GM19328 (cell line): ENCODE results near the gene GALNT6.

Experiments used
- ATAC-seq: cut with Tn5 transposase; IDR thresholded peaks from one replicate; pipeline ENCODE4 v1.9.1; 2021; ENCODE audit warnings: mild to moderate bottlenecking, moderate library complexity; ENCODE audit not compliant: unreplicated experiment

The GALNT6 gene, protein sequence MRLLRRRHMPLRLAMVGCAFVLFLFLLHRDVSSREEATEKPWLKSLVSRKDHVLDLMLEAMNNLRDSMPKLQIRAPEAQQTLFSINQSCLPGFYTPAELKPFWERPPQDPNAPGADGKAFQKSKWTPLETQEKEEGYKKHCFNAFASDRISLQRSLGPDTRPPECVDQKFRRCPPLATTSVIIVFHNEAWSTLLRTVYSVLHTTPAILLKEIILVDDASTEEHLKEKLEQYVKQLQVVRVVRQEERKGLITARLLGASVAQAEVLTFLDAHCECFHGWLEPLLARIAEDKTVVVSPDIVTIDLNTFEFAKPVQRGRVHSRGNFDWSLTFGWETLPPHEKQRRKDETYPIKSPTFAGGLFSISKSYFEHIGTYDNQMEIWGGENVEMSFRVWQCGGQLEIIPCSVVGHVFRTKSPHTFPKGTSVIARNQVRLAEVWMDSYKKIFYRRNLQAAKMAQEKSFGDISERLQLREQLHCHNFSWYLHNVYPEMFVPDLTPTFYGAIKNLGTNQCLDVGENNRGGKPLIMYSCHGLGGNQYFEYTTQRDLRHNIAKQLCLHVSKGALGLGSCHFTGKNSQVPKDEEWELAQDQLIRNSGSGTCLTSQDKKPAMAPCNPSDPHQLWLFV

DNA sequence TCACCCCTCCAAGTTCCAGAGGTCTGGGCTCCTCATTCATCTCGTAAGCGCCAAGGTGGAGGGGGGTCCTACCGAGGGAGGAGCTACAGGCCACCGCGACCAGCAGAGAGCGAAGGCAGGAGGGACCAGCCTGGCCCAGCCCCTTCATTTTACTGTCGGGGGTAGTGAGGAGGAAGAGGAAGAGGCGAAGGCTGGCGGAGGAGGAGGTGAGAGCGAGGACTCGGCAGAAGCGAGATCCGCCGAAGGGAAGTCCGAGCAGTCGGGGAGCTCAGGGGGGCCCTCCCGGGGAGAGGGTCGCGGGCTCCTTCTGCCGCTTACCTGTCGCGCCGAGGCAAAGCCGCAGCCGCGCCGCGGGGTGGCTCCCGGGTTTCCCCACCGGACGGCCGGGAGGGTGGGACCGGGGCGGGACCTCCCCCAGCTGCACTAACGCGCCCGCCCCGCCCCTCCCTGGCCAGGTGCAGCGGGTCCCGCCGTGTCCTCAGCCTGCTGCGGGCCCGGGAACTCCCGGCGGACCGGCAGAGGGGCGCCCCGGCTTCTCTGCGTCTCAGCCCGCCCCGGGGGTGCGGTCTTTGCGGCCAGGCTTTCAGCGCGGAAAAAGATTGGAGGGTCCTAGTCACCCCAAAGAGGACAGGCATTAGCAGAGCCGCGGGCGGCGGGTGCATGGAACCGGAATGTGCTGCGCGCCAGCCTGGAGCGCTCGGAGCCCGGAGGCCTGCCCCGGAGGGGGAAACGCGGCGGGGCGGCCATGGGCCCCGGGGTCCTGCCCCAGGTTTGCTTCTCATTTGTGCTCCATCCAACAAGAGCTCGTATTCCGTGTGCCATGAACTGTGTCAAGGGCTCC lies at the start of gene GALNT6:
Gene GALNT6 (minus strand): TSS at position 124 of the 841 bp plus-strand sequence. CDS start 11,625 bp downstream, outside the sequence.
- ATAC-seq = peak; percentile 62

DNA sequence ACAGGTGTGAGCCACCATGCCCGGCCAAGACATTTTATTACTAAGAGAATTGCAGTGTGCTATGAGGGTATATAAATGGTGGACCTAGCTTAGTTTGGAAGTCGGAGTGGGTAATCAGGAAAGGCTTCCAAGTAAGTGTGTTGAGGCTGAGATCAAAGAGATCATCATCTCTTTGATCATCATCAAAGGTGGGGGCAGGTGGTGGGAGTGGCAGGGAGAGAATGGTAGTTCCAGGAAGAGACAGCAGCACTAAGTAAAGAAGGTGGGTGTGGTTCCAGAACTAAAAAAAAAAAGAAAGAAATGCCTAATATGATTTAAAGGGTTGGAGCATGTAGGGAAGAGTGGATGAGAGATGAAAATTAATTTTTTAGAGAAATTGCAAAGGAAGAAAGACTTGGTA lies 48.1 kb upstream of the GALNT6 start:
- ATAC-seq = no peak

DNA sequence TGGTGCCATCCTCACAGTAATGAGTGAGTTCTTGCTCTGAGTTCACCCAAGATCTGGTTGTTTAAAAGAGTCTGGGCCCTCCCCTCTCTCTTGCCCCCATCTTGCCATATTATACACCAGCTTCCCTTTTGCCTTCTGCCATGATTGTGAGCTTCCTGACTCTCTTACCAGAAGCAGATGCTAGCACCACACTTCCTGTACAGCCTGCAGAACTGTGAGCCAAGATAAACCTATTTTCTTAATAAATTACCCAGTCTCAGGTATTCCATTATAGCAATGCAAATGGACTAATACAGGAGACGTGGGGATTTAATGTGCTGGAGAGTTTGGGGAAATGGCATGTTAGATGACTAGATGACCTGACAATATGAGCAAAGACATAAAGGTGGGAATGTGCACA lies 46.2 kb upstream of the GALNT6 start:
- no peak for ATAC-seq

DNA sequence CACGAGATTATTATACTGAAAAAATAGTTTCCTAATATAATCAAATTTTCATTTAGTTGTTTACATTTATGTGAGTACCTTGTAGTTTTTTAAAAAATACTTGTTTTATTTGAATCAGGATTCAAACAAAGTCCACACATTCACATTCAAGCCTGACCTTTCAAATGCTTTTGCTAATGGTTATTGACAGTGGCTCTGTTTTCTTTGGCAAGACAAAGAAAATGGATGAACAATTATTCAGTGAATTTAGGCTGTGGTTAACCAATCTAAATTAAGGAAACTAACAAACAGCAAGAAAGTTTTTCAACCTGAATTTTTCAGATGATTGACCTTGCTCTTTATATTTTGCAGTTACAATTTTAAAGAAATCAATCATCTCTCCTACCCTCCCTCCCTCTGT lies 43.1 kb upstream of the GALNT6 start:
- no peak for ATAC-seq

DNA sequence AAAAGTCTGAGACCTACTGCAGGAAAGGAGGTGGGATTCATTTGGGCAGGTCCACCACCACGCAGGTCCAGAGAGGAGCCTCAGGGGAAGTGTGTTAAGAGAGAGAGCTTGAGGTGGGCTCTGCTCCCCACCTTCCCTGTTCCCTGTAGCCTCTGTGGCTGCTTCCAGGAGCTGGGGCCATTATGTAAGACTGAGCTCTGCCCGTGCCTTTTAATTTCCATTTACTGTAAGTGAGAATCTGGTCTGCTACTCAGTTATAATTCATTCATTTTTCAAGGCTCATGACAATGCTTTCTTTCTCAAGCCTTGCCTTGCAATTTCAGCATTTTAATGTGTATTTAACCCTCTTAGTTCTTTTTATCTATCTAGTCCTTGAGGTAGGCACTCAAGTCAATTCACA lies 41.7 kb upstream of the GALNT6 start:
- ATAC-seq = no peak

DNA sequence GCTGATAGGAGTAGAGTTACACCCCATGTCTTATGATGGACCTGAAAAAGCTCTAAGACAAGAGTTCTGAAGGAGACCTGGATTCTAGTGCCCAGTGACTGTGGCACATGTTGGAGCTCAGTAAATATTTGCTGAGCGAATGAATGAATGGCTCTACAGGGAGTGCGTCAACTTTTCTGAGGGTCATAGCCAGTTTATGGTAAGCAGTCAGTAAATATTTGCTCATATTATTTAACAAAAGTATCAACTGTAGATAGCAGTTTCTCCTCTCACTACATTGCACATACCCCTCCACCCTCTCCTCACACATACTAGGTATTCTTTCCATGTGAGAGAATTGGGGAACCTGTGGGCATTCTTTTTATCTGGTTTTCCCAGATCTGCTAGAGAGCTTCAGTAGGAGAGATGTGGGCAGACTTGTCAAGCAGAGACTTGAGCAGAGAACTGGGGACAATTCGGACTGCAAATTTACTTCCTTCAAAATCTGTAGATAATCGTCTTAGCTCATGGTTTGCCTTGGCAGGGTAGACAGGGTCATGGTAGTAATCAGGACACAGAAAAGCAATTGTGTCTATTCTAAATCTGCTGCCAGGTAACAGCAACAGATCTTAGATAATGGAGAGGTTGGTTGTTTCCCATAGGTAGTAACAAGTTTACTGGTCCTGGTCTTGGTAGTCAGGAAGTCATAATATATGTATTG lies 39.1 kb upstream of the GALNT6 start:
- ATAC-seq = no peak

DNA sequence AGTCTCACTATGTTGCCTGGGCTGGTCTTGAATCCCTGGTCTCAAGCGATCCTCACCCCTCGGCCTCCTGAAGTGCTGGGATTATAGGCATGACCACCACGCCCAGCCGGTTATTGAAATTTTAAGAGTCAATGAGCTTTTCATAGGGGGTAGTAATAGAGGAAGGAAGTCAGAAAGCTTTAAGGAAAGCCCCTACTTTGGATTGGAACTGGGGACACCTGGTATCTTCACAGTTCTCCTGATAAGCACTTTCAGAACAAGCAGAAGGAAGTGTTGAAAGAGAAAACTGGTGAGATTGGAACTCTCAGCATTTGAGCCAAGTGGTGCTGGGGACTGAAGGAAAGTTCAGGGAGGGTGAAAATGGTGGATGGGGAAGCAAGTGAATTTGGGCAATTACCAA lies 38.5 kb upstream of the GALNT6 start:
- no peak for ATAC-seq

DNA sequence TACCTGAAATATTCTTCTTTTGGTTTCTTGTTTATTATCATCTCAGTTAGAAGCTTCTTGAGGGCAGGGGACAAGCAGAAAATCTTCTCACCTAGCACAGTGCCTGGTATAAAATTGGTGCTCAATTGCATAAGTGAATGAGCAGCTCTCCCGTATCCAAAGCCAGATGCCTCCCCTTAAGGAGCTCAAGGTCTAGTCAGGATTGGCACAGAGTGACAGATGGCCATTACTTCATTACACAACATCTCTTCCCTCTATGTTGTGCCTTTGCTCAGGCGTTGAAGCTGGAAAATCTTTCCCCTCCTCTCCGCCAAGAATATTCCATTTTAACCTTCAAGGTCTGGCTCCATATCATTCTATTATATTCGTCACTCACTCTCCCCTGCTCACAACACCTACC lies 37.0 kb upstream of the GALNT6 start:
- ATAC-seq = no peak

DNA sequence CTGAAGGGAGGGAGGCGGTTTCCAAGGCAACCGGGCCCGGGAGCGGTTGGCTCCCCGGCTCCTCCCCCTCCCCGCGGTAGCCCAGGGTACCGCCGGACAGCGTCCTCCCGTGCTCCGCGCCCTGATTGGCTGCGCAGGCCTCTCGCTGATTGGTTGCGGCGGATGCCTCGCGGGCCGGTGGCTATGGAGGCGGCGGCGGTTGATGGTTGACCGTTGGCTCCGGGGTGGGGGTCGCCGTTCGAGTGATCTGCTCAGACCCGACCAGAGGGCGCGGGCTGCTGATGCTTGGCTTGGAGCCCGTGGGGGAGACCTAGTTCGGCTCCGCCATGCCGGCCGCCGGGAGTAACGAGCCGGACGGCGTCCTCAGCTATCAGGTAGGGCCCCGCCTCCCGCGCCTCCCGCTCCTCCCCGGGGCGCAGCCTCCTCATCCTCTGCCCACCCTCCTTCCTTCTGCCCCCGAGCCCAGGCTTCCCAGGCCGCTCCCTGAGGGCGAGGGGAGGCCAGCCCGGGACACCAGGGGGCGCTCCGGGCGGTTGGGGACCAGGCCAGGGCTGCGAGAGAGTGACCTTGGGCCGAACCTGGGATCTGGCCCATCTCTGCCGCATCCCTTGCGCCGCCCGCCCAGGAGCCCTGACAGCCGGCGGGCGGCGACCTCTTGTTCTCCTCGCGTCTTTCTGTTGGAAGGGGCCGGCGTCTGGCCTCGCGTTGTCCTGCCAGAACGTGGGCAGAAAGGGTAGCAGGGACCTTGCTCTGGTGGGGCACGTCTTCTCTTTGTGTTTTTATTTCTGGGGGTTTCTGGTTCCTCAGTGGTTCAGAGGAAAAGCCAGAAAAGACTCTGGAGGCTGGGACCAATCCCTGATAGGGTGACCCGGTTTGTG lies 33.7 kb upstream of the GALNT6 start, which contains the start of gene SLC4A8:
Gene SLC4A8 (plus strand): TSS at position 170 of the 878 bp plus-strand sequence. CDS start 157 bp downstream, at position 327.
- ATAC-seq = peak; percentile 80

DNA sequence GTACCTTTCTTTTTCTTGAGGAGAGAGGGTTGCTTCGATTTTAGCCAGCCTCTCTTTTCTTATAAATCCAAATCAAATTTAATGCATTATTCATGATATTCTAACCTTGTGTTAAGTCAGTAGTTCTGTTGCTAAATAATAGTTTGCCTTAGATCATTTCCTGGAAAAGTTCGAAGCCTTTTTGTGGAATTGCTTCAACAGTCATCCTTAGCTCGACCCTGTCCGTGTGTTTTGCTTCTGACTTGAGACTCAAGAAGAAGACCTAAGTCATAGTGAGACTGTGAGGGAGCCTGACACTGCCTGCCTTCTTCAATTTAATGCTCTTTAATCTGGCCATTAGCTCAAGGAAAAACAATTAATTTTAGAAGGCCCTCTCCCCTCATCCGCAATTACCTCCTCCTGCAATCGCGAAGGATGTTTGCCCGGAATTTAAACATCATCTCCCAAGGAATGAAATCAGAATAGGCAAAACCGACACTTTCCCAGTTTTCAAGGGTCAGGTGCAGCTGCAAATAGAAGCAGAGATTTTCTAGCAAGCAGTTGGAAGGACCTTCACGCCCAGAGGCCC lies 33.0 kb upstream of the GALNT6 start:
- ATAC-seq = no peak

DNA sequence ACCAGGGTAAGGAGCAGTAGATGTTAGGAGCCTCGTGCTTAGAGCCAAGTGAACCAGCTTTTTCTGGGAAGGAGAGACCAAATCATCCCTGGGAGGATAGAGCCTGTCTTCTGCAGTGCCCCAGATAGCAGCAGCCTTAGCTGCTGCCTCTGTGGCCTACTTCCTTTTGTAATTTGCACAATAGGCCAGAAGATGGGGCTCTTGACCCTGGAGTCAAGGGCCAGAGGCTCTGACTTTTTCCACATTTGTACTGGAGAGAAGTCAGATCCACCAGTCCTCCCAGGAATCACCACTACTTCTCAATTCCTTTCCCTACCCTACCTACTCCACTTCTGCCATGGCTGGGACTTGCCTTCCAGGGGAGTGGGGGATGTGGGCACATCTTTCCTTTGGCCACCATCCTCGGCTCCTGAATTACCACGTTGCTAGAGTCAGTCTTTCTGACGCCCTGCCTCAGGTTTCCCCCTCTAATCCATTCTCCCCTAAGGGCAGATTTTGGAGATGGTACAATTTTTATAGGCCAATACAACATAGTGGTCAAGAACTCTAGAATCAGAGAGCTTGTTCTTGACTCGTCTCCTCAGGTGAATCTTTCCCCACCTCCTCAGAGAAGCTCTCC lies 30.2 kb upstream of the GALNT6 start:
- no peak for ATAC-seq

DNA sequence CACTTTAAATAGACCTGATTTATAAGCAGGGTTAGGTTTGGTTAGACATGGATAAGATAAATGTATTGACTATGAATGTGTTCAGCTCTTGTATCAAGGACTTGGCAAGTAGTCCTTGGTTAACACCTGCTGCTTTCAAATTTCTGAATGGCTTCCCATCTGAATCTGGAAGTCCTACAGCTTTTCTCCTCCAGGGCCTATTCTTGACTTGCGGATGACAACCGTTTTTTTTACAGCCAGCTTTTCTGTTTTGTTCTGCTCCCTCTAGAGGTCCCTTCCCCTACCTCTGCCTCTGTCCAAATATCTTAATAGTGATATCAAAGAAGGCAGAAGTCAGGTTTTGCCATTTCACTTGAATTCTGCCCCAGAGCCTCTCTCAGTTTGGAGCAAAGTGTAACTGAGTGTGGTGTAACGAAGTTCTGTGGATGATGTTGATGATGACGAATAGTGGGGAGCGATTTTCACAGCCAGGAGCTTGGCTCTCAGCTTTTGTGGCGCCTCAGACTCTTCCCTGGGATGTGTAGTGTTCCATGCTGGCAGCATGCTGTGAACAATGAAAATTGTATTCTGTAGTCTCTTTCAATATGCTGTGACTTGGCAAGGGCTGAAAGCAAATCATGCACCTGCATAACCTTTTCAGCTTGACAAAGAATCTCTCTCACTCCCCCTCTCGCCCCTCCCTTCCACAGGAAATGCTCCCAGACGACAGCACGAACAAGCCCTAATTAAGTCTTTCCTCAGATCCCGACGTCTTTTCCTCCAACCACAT lies 28.4 kb upstream of the GALNT6 start:
- no peak for ATAC-seq

DNA sequence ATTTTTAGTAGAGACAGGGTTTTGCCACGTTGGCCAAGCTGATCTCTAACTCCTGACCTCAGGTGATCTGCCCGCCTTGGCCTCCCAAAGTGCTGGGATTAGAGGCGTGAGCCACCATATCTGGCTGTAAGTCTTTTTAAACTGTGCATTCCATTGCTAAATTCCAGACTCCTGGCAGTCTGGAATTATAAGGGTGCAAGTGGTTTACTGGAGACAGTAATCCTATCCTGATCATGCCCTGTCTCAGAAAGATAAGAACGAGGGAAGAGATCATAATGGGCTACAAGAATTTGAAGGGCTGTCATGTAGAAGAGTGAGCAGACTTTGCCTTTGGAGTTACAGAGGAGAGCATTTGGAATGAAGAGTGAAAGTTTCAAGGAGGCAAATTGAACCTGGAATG lies 26.6 kb upstream of the GALNT6 start:
- ATAC-seq = no peak

DNA sequence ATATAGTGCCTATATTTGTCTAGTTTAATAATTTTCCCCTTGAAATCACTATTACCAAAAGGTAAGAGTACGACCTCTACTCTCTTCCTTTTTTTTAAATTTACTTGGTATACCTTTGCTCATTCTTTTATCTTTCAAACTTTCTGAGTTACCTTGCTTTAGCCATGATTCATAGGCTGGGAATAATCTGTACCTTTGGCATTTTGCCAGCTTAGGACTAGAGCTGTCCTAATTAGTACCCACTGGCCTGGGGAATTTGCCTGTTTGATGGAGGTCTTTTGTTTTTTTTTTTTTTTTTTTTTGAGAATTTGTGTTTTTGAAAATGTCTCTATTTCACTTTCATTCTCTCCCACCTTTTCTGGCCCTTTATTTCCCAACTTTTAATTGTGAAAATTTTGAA lies 24.7 kb upstream of the GALNT6 start:
- no peak for ATAC-seq

DNA sequence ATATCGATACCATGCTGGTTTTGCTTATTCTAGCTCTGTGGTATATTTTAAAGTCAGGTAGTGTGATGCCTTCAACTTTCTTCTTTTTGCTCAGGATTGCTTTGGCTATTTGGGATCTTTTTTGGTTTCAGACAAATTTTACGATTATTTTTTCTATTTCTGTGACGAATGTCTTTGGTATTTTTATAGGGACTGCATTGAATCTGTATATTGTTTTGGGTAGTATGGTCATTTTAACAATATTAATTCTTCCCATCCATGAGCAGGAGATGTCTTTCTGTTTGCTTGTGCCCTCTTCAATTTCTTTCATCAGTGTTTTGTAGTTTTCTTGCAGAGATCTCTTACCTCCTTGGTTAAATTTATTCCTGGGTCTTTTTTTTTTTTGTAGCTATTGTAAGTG lies 22.6 kb upstream of the GALNT6 start:
- ATAC-seq = no peak

DNA sequence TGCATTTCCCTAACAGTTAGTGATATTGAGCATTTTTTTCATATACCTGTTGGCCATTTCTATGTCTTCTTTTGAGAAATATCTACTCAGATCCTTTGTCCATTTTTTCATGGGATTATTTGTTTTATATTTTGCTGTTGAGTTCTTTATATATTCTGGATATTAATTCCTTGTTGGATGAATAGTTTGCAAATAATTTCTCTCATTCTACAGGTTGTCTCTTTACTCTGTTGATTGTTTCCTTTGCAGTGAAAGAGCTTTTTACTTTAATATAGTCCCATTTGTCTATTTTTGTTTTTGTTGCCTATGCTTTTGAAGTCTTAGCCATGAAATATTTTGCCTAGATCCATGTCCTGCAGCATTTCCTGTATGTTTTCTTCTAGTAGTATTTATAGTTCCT lies 21.9 kb upstream of the GALNT6 start:
- no peak for ATAC-seq

DNA sequence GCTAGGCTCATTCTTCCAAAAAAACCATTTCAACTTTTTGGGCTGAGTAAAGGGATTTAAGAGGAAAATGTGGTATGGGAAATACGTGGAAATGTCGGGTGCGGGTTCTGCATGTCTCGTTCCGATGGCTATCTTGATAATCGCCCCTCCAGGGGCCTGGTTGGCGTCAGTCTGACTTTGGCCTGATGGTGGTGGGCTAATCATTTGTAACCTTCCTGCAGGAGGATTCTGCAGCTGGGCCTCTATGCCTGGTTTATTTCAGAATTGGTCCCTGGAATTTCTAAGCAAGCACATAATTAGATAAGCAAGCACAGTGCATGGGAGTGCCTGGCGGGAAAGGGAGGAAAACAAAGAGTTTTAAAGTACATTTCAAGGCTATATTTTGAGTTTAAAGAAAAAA lies 18.6 kb upstream of the GALNT6 start:
- no peak for ATAC-seq

DNA sequence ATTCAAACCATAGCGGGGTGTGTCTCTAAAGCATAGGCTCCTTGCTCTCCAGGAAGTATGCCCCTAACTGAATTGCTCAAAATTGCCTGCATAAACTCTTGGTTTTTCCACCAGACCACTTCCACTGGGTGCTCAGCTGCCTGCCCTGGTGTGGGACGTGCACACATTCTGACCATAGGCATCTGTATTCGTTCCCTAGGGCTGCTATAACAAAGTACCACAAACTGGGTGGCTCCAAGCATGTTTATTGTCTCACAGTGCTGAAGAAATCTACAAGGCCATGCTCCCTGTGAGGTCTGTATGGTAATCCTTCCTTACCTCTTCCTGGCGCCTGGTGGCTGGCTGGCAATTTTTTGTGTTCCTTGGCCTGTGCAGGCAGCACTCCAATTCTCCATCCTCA lies 16.4 kb upstream of the GALNT6 start:
- no peak for ATAC-seq
